Psoas muscle (tissue), 8 donors: Measurements from ENCODE around the gene LEMD1. TPM values are rescaled to one million over a fixed set of nuclear protein-coding genes. Genes with fewer than 3 reads are reported as not detected.

Source experiments
- ATAC-seq, 4 donors: fragments of 200-7000 bp; cut with Tn5 transposase; one replicate each; pipeline ENCODE4 v1.9.1; 2020; ENCODE audit warnings: moderate library complexity in 3 of 4, mild to moderate bottlenecking in 2 of 4
- DNase-seq, 2 donors: peaks; one replicate each; pipeline ENCODE4 v3.0.0-alpha.2; 2020
- H3K27ac ChIP-seq: fragments of 200-600 bp; one replicate; pipeline ENCODE4 v1.8.0; 2022
- H3K27me3 ChIP-seq, 3 donors: fragments of 200-600 bp in 1 of 3; one replicate each; pipeline versions ENCODE4 v1.6.1 to v1.8.0; 2013 to 2022; ENCODE audit warnings: low read length in 2 of 3, mild to moderate bottlenecking in 2 of 3, moderate library complexity in 1 of 3; ENCODE audit not compliant: insufficient read depth in 3 of 3
- H3K36me3 ChIP-seq, 2 donors: fragments of 200-600 bp in 1 of 2; one replicate each; pipeline versions ENCODE4 v1.6.1 to v1.8.0; 2013 to 2022; ENCODE audit warnings: low read depth in 1 of 2, mild to moderate bottlenecking in 1 of 2, moderate library complexity in 1 of 2; ENCODE audit not compliant: insufficient read depth in 1 of 2
- H3K4me1 ChIP-seq: fragments of 200-600 bp; one replicate; pipeline ENCODE4 v1.8.0; 2022
- H3K4me3 ChIP-seq: fragments of 200-600 bp; one replicate; pipeline ENCODE4 v1.8.0; 2022; ENCODE audit warnings: mild to moderate bottlenecking
- H3K9me3 ChIP-seq: fragments of 200-600 bp; one replicate; pipeline ENCODE4 v1.8.0; 2022
- WGBS, 3 donors: extraction: QIAGEN DNeasy Blood & Tissue Kit; methylation state at CpG; one replicate each; pipeline versions ENCODE4 v1.1.6 to v1.1.7; 2013; 5-methylcytosine and 5-hydroxymethylcytosine counted together
- intact Hi-C, 2 donors: fragments of 100-400 bp; cut with DNase I; formaldehyde crosslinking; loops; one replicate each; pipeline versions ENCODE4 v1.11.0 to v1.14.2; 2022
- polyA plus RNA-seq, 3 donors: library from polyadenylated mRNA; stranded (reverse); fragments of 200-250 nt; gene quantifications; one replicate each; pipeline ENCODE4 v1.2.3, GENCODE V29; 2013
- total RNA-seq, 4 donors: library from RNA; stranded (reverse); fragmentation: NEBNext Ultra II Directional in 2 of 4; extraction: Animal tissue kit (Norgen Biotek cat#: 25700) in 2 of 4; gene quantifications; one replicate each; pipeline versions ENCODE4 v1.2.1 to v1.2.4, GENCODE V29; 2021 to 2023
- TF ChIP-seq, protein P1 (sequence below): fragments of 200-600 bp; IDR thresholded peaks from one replicate; pipeline ENCODE4 v1.8.0; 2022; ENCODE audit warnings: antibody characterized with exemption
- donor health status: healthy with polysubstance abuse.
- donor health status: DM: no; HTN: no; CAD: no; lungs with moderate emphysema.
- donor health status: Bipolar disorder and iron deficiency.
- donor health status: healthy.
- donor health status: DM: yes; HTN: yes; CAD: no.
- donor health status: DM: no; HTN: no; CAD: no.
- donor health status: DM: no; HTN: no; CAD: no.
- donor health status: DM: yes; HTN: yes; CAD: no.

The LEMD1 gene
- total and polyA plus RNA-seq, 7 donors: not detected

DNA sequence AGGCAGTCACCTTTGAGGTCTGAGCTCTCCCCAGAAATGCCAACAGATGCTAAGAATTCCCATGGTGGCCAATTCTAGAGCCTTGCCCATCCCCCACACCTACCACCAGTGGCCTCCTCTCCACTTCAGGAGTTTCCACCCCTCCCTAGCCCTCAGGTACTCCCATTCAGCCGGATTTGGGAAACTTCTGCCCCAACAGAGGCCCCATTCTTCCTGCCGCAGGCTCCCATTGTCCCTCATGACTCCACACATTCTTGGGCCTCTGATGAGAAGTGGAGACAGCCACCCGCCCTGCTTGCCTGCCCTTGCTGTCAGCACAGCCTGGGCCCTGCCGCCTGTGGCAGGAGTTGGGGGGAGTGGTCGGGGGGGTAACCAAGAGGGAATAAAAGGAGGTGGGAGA lies 29.3 kb upstream of the LEMD1 start:
- Histone ChIP-seq H3K4me3 (no peak overlapping the region), H3K4me1 (peaks cover 7% of the 10 kb centered on the region), H3K9me3 (no peaks in the 10 kb centered on the region), H3K27ac (no peak overlapping the region), H3K27me3 (peaks cover 0 to 38% (median 26%) of the 10 kb centered on the region in 3 donors), H3K36me3 (no peaks in the 10 kb centered on the region)
- ATAC-seq (no peak), DNase-seq (no peak)
- TF ChIP-seq, protein P1, sequence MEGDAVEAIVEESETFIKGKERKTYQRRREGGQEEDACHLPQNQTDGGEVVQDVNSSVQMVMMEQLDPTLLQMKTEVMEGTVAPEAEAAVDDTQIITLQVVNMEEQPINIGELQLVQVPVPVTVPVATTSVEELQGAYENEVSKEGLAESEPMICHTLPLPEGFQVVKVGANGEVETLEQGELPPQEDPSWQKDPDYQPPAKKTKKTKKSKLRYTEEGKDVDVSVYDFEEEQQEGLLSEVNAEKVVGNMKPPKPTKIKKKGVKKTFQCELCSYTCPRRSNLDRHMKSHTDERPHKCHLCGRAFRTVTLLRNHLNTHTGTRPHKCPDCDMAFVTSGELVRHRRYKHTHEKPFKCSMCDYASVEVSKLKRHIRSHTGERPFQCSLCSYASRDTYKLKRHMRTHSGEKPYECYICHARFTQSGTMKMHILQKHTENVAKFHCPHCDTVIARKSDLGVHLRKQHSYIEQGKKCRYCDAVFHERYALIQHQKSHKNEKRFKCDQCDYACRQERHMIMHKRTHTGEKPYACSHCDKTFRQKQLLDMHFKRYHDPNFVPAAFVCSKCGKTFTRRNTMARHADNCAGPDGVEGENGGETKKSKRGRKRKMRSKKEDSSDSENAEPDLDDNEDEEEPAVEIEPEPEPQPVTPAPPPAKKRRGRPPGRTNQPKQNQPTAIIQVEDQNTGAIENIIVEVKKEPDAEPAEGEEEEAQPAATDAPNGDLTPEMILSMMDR: no peak
- WGBS, 3 donors: 62 to 63% (median 63%) methylated on average over 5 of the region's 5 CpGs
- intact Hi-C loops: no loop called here

DNA sequence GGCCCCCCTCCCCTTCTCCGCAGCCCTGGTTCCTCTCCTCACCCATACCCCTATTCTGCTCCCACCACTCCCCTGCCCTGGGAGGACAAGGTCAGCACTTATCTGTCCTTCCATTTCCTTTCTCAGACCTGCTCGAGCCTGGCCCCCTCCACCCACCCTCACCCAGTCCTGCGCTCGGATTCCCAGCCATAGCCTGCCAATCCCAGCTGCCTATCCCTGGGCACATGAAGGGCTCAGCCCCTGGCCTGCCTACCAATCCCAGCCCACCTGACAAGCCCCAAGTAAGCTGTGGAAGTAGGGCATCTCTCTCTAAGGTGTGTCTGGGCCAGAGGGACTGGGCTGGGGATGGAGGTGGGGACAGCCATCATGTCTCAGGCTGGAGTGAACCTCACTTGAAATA lies 28.6 kb upstream of the LEMD1 start:
- Histone ChIP-seq H3K4me1 (peaks cover 6% of the 10 kb centered on the region), H3K27me3 (peaks cover 0 to 31% (median 19%) of the 10 kb centered on the region in 3 donors)

DNA sequence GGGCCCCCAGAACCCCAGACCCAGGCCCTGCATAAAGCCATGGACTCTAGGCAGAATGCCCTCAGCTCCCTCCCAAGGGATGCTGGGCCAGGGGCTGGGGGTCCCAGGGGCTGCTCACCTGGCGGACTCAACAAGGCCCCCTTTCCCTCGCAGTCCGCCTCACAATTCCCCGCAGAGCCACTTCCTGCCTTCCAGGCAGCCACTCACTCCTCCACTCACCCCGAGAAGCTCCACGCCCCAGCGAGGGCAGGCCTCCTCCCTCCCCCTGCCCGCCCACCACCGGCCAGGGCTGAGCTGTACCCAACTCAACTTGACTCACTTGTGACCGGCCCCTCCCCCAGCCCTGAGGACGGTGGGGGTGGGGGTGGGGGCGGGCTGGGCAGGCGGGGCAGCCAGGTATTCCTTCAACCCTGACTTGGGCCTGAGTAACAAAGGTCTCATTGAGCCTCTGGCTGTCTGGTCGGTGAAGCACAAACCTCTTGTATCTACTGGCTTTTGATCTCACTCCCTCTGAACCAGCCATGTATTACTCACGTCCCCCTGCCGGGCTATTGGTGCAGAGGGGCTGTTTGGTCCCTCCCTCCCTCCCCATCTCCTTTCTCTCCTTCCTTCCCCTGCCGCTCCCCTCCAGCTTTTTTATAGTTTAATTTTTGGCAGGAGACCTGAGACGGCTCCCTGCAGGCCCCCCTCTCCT lies 28.0 kb upstream of the LEMD1 start:
- Histone ChIP-seq H3K27ac (no peak overlapping the region), H3K4me1 (peaks cover 10% of the 10 kb centered on the region), H3K4me3 (no peak overlapping the region), H3K27me3 (peaks cover 0 to 25% (median 13%) of the 10 kb centered on the region in 3 donors), H3K9me3 (no peaks in the 10 kb centered on the region), H3K36me3 (no peaks in the 10 kb centered on the region)
- intact Hi-C loops: no loop called here
- WGBS, 3 donors: 55 to 59% (median 59%) methylated on average over 16 to 18 of the region's 18 CpGs
- DNase-seq: no peak
- ATAC-seq: no peak
- TF ChIP-seq, protein P1: no peak

More for the DNA sequence above, 28.6 kb upstream of the LEMD1 start:
- no peak for ATAC-seq
- no peak for DNase-seq
- intact Hi-C loops: no loop called here
- WGBS, 3 donors: 67 to 78% (median 70%) methylated on average over 4 of the region's 4 CpGs
- TF ChIP-seq, protein P1: no peak
- no peaks in the 10 kb centered on the region for H3K36me3 ChIP-seq
- H3K4me3 ChIP-seq: no peak overlapping the region
- no peaks in the 10 kb centered on the region for H3K9me3 ChIP-seq
- no peak overlapping the region for H3K27ac ChIP-seq

DNA sequence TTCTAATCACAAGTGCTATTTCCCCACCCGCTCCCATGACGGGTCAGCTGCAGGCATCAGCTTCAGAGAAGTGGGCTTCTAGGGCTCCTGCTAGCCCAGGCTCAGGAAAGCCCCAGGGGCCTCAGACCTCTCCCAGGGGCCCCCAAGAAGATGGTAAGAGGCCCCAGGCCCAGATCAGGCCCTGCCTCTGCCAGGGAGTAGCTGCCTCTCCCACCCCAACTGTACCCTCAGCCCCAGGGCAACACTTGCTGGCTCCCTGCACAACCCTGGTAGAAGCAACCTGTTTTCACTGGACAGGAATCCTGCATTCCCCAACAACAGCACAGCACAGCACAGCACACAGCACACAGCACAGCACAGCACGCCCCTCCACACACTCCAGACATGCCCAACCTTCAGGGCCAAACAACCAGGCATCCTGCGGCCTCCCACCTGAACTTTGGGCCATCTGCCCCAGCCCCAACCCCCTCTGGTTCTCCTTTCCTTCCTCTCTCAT lies 27.4 kb upstream of the LEMD1 start:
- H3K9me3 ChIP-seq: no peaks in the 10 kb centered on the region
- H3K4me1 ChIP-seq: peaks cover 10% of the 10 kb centered on the region
- WGBS, 3 donors: 89 to 93% (median 93%) methylated on average over 4 of the region's 4 CpGs
- TF ChIP-seq, protein P1: no peak
- peaks cover 0 to 20% (median 9%) of the 10 kb centered on the region in 3 donors for H3K27me3 ChIP-seq
- intact Hi-C loops: no loop called here
- no peak overlapping the region for H3K27ac ChIP-seq
- no peaks in the 10 kb centered on the region for H3K36me3 ChIP-seq
- ATAC-seq (no peak), DNase-seq (no peak)
- no peak overlapping the region for H3K4me3 ChIP-seq
